Measurements from ENCODE around the gene RASL10A.
A peak's percentile ranks its signal among the peaks of the same experiment; 100 is the strongest.

Gene RASL10A

GRCh38 chr22:29306835-29307595 lies 8.5 kb downstream of the RASL10A start:
- DNase-seq (ENCODE audit: extremely low read depth, low read depth): no peak
- peak overlapping the region; percentile 76 for H3K4me3 ChIP-seq (replicated peaks; ENCODE audit: low read depth, low read length)

GRCh38 chr22:29306175-29306834 lies 9.2 kb downstream of the RASL10A start, which contains the start of gene GAS2L1:
GAS2L1 (plus strand) TSS chr22:29306650; CDS start chr22:29308106, 1,456 bp downstream.
- DNase-seq (ENCODE audit: extremely low read depth, low read depth): peak; percentile 33
- peak; percentile 57 for TF ChIP-seq CTCF (IDR thresholded peaks at IDR 0.05; ENCODE audit: low read depth, low read length, missing control alignments)

More at GRCh38 chr22:29306835-29307595, 8.5 kb downstream of the RASL10A start:
- TF ChIP-seq CTCF (IDR thresholded peaks at IDR 0.05; ENCODE audit: low read depth, low read length, missing control alignments): no peak

GRCh38 chr22:29305836-29306174 lies 9.7 kb downstream of the RASL10A start:
- DNase-seq (ENCODE audit: extremely low read depth, low read depth): no peak
- no peak overlapping the region for H3K4me3 ChIP-seq (replicated peaks; ENCODE audit: low read depth, low read length)
- TF ChIP-seq CTCF (IDR thresholded peaks at IDR 0.05; ENCODE audit: low read depth, low read length, missing control alignments): no peak

More at GRCh38 chr22:29306175-29306834, 9.2 kb downstream of the RASL10A start, which contains the start of gene GAS2L1:
- H3K4me3 ChIP-seq (replicated peaks; ENCODE audit: low read depth, low read length): peak within 1 kb of the TSS; percentile 76

- TF ChIP-seq CTCF (IDR thresholded peaks at IDR 0.05; ENCODE audit: low read depth, low read length, missing control alignments): no peak
- H3K4me3 ChIP-seq (replicated peaks; ENCODE audit: low read depth, low read length): no peak overlapping the region
- DNase-seq (ENCODE audit: extremely low read depth, low read depth): no peak
Measured at GRCh38 chr22:29302681-29303465, 12.6 kb downstream of the RASL10A start.

GRCh38 chr22:29302402-29302680 lies 13.2 kb downstream of the RASL10A start:
- TF ChIP-seq CTCF (IDR thresholded peaks at IDR 0.05; ENCODE audit: low read depth, low read length, missing control alignments): no peak
- no peak for DNase-seq (ENCODE audit: extremely low read depth, low read depth)
- H3K4me3 ChIP-seq (replicated peaks; ENCODE audit: low read depth, low read length): no peak overlapping the region

- no peak for DNase-seq (ENCODE audit: extremely low read depth, low read depth)
- TF ChIP-seq CTCF (IDR thresholded peaks at IDR 0.05; ENCODE audit: low read depth, low read length, missing control alignments): no peak
- H3K4me3 ChIP-seq (replicated peaks; ENCODE audit: low read depth, low read length): no peak overlapping the region
Measured at GRCh38 chr22:29301716-29302401, 13.6 kb downstream of the RASL10A start.
